GM23338 (cell line): ENCODE data around the gene GFRA1. TPM values are rescaled to one million over a fixed set of nuclear protein-coding genes. Genes with fewer than 3 reads are reported as not detected.

Source experiments
- ATAC-seq: fragments of 200-7000 bp; cut with Tn5 transposase; 3 replicates; pipeline ENCODE4 v1.9.1; 2020
- DNase-seq: peaks from one replicate; pipeline ENCODE4 v3.0.0-alpha.2; 2015; ENCODE audit warnings: low spot score
- H2AFZ ChIP-seq: fragments of 200-600 bp; sonication (generic); 2 replicates; pipeline ENCODE4 v1.8.0; 2016; ENCODE audit warnings: antibody characterized with exemption, mild to moderate bottlenecking, moderate library complexity
- H3F3A ChIP-seq: fragments of 200-600 bp; sonication (generic); replicated peaks from 2 replicates; pipeline ENCODE4 v1.8.0; 2017; ENCODE audit warnings: antibody characterized with exemption, mixed run types, low read depth
- H3K27ac ChIP-seq: fragments of 200-600 bp; sonication (generic); 2 replicates; pipeline ENCODE4 v1.6.1; 2016; ENCODE audit warnings: low read depth
- H3K27me3 ChIP-seq: fragments of 200-600 bp; sonication (generic); 2 replicates; pipeline ENCODE4 v1.8.0; 2016; ENCODE audit warnings: mild to moderate bottlenecking, mixed run types, moderate library complexity; ENCODE audit not compliant: insufficient read depth
- H3K36me3 ChIP-seq: fragments of 200-600 bp; sonication (generic); 2 replicates; pipeline ENCODE4 v1.8.0; 2016; ENCODE audit warnings: mild to moderate bottlenecking; ENCODE audit not compliant: insufficient read depth
- H3K4me1 ChIP-seq: fragments of 200-600 bp; sonication (generic); 2 replicates; pipeline ENCODE4 v1.8.0; 2016; ENCODE audit warnings: mild to moderate bottlenecking, moderate library complexity; ENCODE audit not compliant: insufficient read depth
- H3K4me2 ChIP-seq: fragments of 200-600 bp; sonication (generic); 2 replicates; pipeline ENCODE4 v1.7.1; 2017; ENCODE audit warnings: mixed run types
- H3K4me3 ChIP-seq: fragments of 200-600 bp; sonication (generic); 2 replicates; pipeline ENCODE4 v1.6.1; 2016; ENCODE audit warnings: mixed run types
- H3K79me2 ChIP-seq: fragments of 200-600 bp; sonication (generic); replicated peaks from 2 replicates; pipeline ENCODE4 v1.8.0; 2017; ENCODE audit warnings: mild to moderate bottlenecking; ENCODE audit not compliant: insufficient read depth
- H3K9me2 ChIP-seq: fragments of 200-600 bp; sonication (generic); 2 replicates; pipeline ENCODE4 v1.8.0; 2017; ENCODE audit not compliant: insufficient read depth
- H4K20me1 ChIP-seq: fragments of 200-600 bp; sonication (generic); replicated peaks from 2 replicates; pipeline ENCODE4 v1.8.0; 2017; ENCODE audit warnings: mild to moderate bottlenecking; ENCODE audit not compliant: insufficient read depth
- H3K27ac Mint-ChIP-seq: 2 replicates; pipeline ENCODE4 v1.8.0; 2020; ENCODE audit warnings: inconsistent platforms, mild to moderate bottlenecking, moderate library complexity, mixed read lengths
- H3K27me3 Mint-ChIP-seq: 3 replicates; pipeline ENCODE4 v1.8.0; 2022; ENCODE audit warnings: low read depth, mild to moderate bottlenecking, moderate library complexity, mixed read lengths, inconsistent platforms; ENCODE audit not compliant: insufficient read depth, poor library complexity
- H3K36me3 Mint-ChIP-seq: 3 replicates; pipeline ENCODE4 v1.8.0; 2021; ENCODE audit warnings: low read depth, mild to moderate bottlenecking, inconsistent platforms, moderate library complexity, mixed read lengths
- H3K4me1 Mint-ChIP-seq: 3 replicates; pipeline ENCODE4 v1.8.0; 2020; ENCODE audit warnings: mild to moderate bottlenecking, inconsistent platforms, mixed read lengths
- H3K4me3 Mint-ChIP-seq: 3 replicates; pipeline ENCODE4 v1.8.0; 2021; ENCODE audit warnings: moderate library complexity, mild to moderate bottlenecking, inconsistent platforms, mixed read lengths
- H3K9me3 Mint-ChIP-seq: 3 replicates; pipeline ENCODE4 v1.8.0; 2020; ENCODE audit warnings: moderate library complexity, mild to moderate bottlenecking, inconsistent platforms, mixed read lengths
- CREB1 ChIP-seq: fragments of 250-450 bp; sonication (Bioruptor Pico); IDR thresholded peaks from 2 replicates; pipeline ENCODE4 v1.5.0; 2020; ENCODE audit warnings: low read depth, mild to moderate bottlenecking, moderate library complexity
- CTCF ChIP-seq, 2 experiments: fragments of 200-600 bp in 1 of 2; sonication (generic) in 1 of 2; conservative IDR thresholded peaks; 2 replicates each; pipeline versions ENCODE4 v1.5.1 to v1.6.1; 2016 to 2017; ENCODE audit warnings: antibody characterized with exemption in 2 of 2, low read depth in 2 of 2, mild to moderate bottlenecking in 2 of 2, moderate library complexity in 1 of 2
- EZH2 ChIP-seq: fragments of 200-600 bp; sonication (generic); IDR thresholded peaks from one replicate; pipeline ENCODE4 v1.8.0; 2017; ENCODE audit warnings: antibody characterized with exemption, mild to moderate bottlenecking, low read depth; ENCODE audit not compliant: unreplicated experiment
- EZH2phosphoT487 ChIP-seq: fragments of 200-600 bp; sonication (generic); IDR thresholded peaks from one replicate; pipeline ENCODE4 v1.8.1; 2018; ENCODE audit warnings: antibody characterized with exemption; ENCODE audit not compliant: unreplicated experiment
- JUNB ChIP-seq: IDR thresholded peaks from one replicate; pipeline ENCODE4 v1.6.1; 2016; ENCODE audit warnings: antibody characterized with exemption; ENCODE audit not compliant: unreplicated experiment
- NANOG ChIP-seq: IDR thresholded peaks from 2 replicates; pipeline ENCODE4 v1.6.1; 2016; ENCODE audit warnings: antibody characterized with exemption, borderline replicate concordance
- POLR2AphosphoS5 ChIP-seq: IDR thresholded peaks from 2 replicates; pipeline ENCODE4 v1.6.1; 2016; ENCODE audit warnings: antibody characterized with exemption, low read depth
- REST ChIP-seq: IDR thresholded peaks from one replicate; pipeline ENCODE4 v1.6.1; 2018; ENCODE audit warnings: antibody characterized with exemption; ENCODE audit not compliant: unreplicated experiment
- STAT1 ChIP-seq: IDR thresholded peaks from one replicate; pipeline ENCODE4 v1.6.1; 2016; ENCODE audit warnings: antibody characterized with exemption; ENCODE audit not compliant: unreplicated experiment
- ZNF114 ChIP-seq: fragments of 250-450 bp; sonication (Bioruptor Pico); IDR thresholded peaks from 2 replicates; pipeline ENCODE4 v1.5.0; 2020; ENCODE audit warnings: mild to moderate bottlenecking, moderate library complexity
- ZNF331 ChIP-seq: fragments of 250-450 bp; sonication (Bioruptor Pico); IDR thresholded peaks from 2 replicates; pipeline ENCODE4 v1.5.0; 2020; ENCODE audit warnings: low read depth, mild to moderate bottlenecking, moderate library complexity
- ZNF462 ChIP-seq: fragments of 250-450 bp; sonication (Bioruptor Pico); IDR thresholded peaks from 2 replicates; pipeline ENCODE4 v1.5.0; 2020; ENCODE audit warnings: mild to moderate bottlenecking, moderate library complexity
- polyA plus RNA-seq: library from polyadenylated mRNA; unstranded; fragments of >200 nt; fragmentation: Nextera tagmentation; extraction: Ambion mirVana; gene quantifications from 2 replicates; pipeline ENCODE4 v1.2.1, GENCODE V29; 2016
- total RNA-seq: library from RNA; depleted of rRNA; stranded (reverse); fragments of >200 nt; shearing (Covaris generic); gene quantifications from 2 replicates; pipeline ENCODE4 v1.2.3, GENCODE V29; 2014
- TF ChIP-seq, protein P1 (sequence below): IDR thresholded peaks from 2 replicates; pipeline ENCODE4 v1.6.1; 2016; ENCODE audit warnings: antibody characterized with exemption

The GFRA1 gene
- total and polyA plus RNA-seq, 2 experiments from 2014 or later, result 1.4 to 2.8 TPM

- Histone ChIP-seq H3K4me3 (no peak overlapping the region), H3K36me3 (no peaks in the 10 kb centered on the region), H2AFZ (no peak overlapping the region), H3F3A (no peaks in the 10 kb centered on the region), H3K79me2 (no peaks in the 10 kb centered on the region), H3K4me2 (no peak overlapping the region), H3K27me3 (no peaks in the 10 kb centered on the region), H3K4me1 (no peaks in the 10 kb centered on the region), H3K27ac (no peak overlapping the region), H4K20me1 (no peaks in the 10 kb centered on the region), H3K9me2 (no peaks in the 10 kb centered on the region)
- TF ChIP-seq JUNB, result no peak
- TF ChIP-seq, protein P1, sequence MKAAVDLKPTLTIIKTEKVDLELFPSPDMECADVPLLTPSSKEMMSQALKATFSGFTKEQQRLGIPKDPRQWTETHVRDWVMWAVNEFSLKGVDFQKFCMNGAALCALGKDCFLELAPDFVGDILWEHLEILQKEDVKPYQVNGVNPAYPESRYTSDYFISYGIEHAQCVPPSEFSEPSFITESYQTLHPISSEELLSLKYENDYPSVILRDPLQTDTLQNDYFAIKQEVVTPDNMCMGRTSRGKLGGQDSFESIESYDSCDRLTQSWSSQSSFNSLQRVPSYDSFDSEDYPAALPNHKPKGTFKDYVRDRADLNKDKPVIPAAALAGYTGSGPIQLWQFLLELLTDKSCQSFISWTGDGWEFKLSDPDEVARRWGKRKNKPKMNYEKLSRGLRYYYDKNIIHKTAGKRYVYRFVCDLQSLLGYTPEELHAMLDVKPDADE, result no peak
- no peak for TF ChIP-seq ZNF114
- TF ChIP-seq EZH2phosphoT487, result no peak
- TF ChIP-seq CREB1 (CRISPR knock-in tag), result no peak
- no peak for TF ChIP-seq REST
- TF ChIP-seq CTCF (conservative IDR thresholded peaks at IDR 0.05; ENCODE audit: low read depth in 2 of 2), result no peak
- TF ChIP-seq ZNF331 (CRISPR knock-in tag), result no peak
- TF ChIP-seq NANOG, result no peak
- TF ChIP-seq EZH2, result no peak
- no peak for TF ChIP-seq POLR2AphosphoS5
- no peak for TF ChIP-seq ZNF462 (CRISPR knock-in tag)
- TF ChIP-seq STAT1, result no peak
- Mint-ChIP-seq H3K9me3 (no peaks in the 10 kb centered on the region; the same call in 2 of the 3 replicates), H3K4me3 (no peak overlapping the region), H3K36me3 (no peaks in the 10 kb centered on the region; the same call in 2 of the 3 replicates), H3K27ac (no peak overlapping the region), H3K27me3 (no peaks in the 10 kb centered on the region), H3K4me1 (no peaks in the 10 kb centered on the region)
- no peak for ATAC-seq
- no peak for DNase-seq
Observed at GRCh38 chr10:116300542-116300941, 27.5 kb upstream of the GFRA1 start.
